ENCODE data around the gene EXOC4.

Gene EXOC4

DNA sequence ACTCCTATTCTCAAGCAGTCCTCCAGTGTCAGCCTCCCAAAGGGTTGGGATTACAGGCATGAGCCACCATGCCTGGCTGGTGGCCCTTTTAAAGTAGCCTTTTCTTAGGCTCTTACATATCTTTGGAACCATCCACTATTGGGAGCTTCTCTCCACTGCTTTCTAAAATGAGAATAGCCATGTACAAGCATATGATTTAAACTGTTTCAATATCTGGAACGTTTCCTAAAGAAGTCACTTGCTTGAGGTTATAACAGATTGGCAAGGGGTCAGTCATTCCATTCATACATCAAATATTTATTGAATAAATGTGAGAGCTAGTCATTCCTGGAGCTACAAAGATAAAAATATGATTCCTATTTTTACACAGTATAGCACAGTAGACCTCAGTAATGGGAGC is 776.9 kb downstream of the EXOC4 start:
- intact Hi-C loops (cut with DNase I): no loop called here
- no peak for DNase-seq

DNA sequence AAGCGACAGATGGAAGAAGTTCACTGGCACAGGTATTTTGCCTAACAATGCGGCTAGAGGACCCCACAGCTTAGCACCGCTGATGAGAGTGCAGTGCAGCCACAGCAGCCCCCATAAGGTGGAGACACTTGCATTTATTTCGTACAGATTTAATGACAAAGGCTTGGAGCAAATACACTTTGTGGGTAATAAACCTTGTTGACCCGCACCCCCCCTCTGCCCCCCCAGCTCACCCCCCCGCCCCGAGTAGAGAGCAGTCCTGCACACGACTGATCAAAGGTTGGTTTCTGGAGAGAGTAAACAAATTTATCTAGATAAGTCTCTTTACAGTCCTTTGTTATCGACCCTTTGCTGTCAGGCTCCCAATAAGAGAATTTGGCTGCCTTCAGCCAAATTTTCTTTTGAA is 777.6 kb downstream of the EXOC4 start:
- intact Hi-C loops (cut with DNase I): no loop called here
- DNase-seq: no peak

DNA sequence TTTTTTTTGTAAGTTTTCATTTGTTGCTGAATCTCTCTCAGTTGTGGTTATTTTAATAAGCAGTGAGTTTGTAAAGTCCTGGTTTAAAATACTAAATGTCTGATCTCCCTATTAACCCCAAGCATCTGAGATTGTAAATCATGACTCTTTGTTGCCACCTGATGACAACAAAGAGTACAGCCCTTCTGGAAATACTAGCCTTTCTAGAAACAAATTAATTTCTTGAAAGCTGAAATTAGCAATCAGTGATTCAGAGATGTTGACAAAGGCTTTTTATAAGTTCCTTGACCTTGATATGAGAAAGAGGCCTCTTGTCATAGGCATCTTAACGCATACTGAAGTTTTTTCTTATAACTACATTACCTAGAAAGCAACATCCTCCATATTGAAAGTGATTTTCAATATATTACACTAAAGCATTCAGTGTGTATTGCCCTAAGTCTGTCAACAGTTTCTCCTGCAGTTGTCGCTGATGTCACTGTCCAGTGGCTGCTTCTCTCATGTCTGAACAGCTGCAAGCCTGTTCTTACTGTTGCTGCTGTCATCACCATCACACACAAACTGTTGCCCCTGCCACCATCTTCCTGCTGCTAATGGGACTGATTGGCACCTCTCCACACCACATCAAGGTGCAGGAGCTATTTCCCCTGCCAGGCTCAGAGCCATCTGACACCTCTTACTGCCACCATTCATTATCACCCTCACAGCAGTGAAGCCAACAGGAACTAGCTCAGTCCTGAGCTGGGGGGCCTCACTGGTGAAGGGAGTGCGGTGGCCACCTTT is 779.1 kb downstream of the EXOC4 start:
- DNase-seq: no peak
- intact Hi-C loops (cut with DNase I): no loop called here

DNA sequence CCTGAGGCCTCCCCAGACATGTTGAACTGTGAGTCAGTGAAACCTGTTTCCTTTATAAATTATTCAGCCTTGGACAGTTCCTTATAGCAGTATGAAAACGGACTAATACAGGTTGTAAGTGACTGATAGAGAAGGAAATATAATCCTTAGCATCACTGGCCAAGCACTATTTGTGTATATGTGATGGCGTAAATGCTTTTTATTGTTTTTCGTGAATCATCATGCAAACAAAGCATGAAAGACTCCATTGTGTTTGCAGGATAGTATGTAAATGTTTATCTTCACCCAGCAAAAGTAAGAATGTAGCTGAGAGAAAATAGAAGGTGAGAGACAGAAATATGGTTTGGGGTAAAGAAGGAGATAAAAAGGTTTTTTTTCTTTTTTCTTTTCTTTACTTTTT is 781.8 kb downstream of the EXOC4 start:
- intact Hi-C loops (cut with DNase I): no loop called here
- no peak for DNase-seq

DNA sequence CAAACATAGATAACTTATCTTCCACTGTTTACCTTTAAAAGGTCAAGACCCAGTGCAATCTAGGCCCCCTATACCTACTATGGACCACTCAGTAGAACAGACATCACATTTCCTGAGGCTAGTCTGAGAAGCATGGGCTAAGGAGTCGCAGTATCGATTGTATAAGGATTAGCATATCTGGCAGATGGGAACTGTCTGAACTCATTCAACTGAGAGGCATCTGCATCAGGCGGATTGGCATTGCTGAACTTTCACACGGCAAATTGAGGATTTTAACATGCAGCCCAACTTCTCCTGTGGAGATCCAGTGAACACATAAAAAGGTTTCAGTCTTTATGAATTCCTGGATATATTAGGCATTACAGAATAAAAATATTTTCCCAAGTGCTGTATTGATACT is 785.1 kb downstream of the EXOC4 start:
- DNase-seq: no peak
- intact Hi-C loops (cut with DNase I): no loop called here

DNA sequence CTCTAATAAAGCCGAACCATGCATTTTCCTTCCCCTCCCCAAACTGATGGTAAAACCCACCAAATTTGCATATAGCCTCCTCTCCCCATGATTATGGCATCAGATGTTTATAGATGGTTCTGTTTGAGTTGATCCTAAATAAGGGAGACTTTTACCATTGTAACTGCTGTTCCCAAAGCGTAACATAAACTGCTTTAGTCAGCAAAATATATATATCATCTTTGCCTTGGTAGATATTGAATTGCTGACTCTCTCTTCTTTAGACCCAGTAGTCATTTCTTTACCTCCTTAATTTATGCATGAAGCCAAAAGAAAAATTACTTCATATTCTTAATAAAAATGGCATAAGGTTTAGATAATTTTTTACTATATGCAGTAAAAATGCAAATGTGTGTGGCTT is 788.1 kb downstream of the EXOC4 start:
- DNase-seq: no peak
- intact Hi-C loops (cut with DNase I): no loop called here

DNA sequence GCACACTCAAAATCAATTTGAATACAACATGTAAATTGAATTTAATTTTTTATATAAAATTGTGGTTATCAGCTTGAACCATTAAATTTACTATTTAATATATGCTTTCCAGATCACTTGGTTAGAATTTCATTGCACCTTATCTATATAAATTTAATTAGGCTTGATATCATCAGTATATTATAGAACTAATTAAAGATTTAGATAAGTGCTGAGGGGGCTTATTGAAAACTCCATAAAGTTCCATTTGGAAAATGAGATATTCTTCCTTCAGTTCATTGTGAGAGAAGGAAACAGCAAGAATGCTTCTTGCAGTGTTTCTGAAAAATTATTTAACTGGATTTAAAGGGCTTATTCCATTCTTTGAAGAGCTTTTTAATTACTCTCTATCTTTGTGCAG is 788.6 kb downstream of the EXOC4 start:
- DNase-seq: no peak
- intact Hi-C loops (cut with DNase I): no loop called here

DNA sequence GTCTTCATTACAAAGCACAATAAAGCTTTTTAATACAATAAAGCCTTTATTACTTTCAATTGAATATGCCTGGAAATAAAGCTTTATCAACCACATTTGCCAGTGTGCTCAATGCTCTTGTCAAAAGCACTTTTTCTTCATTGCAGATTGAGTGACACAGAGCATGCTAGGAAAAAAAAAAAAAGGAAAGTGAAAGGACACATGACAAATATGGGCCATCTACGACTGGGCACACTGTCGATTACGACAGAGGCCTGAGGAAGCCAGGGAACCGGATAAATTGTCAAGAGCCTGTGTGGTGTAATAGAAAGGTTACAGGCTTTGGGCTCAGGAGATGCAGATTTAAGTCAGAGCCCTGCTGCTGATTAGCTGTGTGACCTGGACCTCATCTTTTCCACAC is 789.4 kb downstream of the EXOC4 start:
- no peak for DNase-seq
- intact Hi-C loops (cut with DNase I): no loop called here

DNA sequence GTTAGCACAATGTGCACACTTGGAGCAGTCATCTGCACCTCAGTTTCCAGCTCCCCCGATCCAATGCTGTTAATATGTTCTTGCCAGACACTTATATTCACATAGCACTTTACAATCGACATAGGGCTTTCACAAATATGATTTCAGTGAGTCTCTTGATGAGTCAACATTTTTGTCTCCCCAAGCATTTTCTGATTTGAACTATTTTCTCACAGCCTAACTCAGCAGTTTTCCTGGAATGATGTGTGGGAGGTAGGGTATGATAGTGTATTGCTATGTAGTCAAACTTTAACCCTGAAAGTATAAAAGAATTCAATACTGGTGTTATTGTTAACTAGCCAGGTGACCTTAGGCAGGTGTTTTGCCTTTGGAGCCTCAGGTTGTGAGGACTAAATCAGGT is 791.8 kb downstream of the EXOC4 start:
- intact Hi-C loops (cut with DNase I): no loop called here

DNA sequence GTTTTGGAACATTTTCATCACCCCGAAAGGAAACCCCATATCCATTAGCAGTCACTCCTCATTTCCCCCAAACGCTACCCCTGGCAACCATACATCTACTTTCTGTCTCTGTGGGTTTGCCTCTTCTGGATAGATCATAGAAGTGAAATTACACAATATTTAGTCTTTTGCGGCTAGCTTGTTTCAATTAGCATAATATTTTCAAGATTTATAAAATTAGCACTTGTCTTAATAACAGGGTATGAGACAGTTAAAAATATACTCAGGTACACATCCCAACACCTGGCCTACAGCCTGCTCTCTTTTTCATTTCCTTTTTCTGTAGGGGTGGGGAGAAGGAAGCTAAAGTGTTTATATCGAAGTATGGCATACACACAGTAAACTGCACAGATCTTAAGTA is 792.8 kb downstream of the EXOC4 start:
- intact Hi-C loops (cut with DNase I): no loop called here

More for the DNA sequence above, 791.8 kb downstream of the EXOC4 start:
- no peak for DNase-seq

DNA sequence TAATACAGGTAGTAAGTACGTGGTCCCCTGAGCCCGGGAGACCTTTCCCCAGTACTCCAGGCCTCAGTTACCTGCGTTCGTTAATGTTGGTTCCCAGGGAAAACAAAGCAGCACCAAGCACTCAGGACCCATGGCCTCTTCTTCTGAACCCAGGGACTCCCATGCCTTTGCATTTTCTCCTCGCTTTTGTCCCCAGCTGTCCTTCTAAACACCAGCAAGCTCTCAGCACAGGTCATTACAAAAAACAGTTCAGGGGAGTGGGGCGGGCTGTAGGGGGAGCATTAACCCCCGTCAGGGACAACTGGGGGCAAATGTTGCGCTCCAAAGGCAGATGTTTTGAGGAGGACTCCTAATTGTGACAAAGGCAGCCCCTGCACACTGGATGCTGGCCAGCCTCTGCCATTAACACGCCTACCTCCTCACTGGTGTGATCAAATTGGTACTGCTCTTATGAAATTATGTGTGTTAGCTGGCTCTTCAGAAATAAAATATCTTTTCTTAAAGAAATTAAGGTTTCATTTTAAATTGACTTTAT is 793.8 kb downstream of the EXOC4 start:
- intact Hi-C loops (cut with DNase I): no loop called here

More for the DNA sequence above, 792.8 kb downstream of the EXOC4 start:
- no peak for DNase-seq

DNA sequence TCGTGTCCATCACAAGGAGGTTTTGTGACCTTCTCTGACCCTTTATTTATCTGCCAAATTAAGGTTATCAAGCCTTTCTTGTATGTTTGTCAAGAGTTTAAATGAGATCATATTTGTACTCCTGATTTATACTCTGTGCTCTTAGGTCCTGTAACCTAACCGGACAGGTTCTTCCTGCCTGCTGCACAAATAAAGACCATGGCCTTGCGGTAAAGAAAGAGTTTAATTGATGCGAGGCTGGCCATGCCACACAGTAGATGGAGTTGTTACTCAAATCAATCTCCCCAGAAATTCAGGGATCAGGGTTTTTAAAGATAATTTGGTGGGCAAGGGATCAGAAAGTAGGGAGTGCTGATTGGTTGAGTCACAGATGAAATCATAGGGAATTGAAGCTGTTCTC is 794.8 kb downstream of the EXOC4 start:
- intact Hi-C loops (cut with DNase I): no loop called here

More for the DNA sequence above, 793.8 kb downstream of the EXOC4 start:
- DNase-seq: no peak

DNA sequence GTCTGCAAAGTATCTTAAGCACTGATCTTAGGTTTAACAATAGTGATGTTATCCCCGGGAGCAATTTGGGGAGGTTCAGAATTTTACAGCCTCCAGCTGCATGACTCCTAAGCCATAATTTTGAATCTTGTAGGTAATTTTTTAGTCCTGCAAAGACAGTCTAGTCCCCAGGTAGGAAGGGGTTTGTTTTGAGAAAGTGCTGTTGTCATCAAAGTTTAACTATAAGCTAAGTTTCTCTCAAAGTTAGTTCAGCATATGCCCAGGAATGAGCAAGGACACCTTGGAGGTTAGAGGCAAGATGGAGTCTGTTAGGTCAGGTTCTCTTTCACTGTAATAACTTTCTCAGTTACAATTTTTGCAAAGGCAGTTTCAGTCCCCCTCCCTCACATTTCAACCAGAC is 795.3 kb downstream of the EXOC4 start:
- no peak for DNase-seq
- intact Hi-C loops (cut with DNase I): no loop called here

More for the DNA sequence above, 794.8 kb downstream of the EXOC4 start:
- no peak for DNase-seq

DNA sequence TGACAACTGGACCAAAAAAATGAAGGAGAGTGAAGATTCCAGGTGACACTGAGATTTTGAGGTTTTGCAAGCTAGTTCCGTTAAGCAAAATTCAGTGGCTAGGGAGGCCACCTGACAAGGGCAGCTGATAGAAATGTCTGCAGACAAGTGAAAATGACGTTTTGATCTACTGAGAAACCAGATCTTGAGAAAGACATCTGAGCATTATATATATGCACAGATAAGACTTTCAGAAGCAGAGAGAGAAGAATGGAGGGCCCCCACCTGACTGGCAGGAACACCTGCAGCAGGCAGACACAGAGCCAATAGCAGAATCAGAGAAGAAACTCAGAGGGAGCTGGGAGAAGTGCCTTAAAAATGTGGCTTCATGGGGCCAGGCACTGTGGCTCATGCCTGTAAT is 798.1 kb downstream of the EXOC4 start:
- no peak for DNase-seq

DNA sequence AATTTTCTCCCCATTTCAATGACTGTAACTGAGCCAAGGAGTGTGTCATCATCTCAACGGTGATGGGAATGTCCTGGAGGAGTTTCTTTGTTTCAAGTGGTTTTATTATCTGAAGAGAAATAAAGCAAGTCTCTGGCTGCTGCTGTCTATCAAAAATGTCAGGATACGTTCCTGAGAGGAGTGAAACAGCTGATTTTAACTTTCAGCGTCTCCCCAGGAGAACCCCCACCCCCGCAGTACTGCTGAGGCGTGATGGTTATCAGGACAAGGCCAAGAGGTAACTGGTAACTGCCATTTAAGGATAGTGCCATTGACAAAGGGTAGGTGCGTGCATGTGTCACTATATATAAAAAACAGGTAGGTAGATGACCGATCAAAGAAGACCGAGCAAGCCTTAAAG is 803.9 kb downstream of the EXOC4 start:
- DNase-seq: no peak
- intact Hi-C loops (cut with DNase I): no loop called here

More for the DNA sequence above, 798.1 kb downstream of the EXOC4 start:
- intact Hi-C loops (cut with DNase I): no loop called here

DNA sequence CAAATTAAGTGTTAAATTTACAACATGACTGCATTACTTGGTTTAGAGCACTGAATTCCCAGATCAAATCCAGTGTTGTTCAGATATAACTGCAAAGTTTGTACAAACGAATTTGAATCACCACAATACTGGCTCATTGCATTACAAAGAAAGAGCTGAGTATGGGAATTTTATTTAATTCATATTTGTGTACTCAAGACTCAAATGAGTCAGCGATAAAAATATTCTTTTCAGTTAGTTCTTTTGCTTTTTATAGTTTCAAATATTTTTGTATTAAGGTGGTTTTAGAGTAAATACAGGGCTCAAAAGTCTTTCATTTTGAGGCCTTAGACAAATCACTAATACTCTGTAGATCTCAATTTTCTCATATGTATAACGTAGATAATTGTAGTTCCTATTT is 805.6 kb downstream of the EXOC4 start:
- no peak for DNase-seq
- intact Hi-C loops (cut with DNase I): no loop called here

DNA sequence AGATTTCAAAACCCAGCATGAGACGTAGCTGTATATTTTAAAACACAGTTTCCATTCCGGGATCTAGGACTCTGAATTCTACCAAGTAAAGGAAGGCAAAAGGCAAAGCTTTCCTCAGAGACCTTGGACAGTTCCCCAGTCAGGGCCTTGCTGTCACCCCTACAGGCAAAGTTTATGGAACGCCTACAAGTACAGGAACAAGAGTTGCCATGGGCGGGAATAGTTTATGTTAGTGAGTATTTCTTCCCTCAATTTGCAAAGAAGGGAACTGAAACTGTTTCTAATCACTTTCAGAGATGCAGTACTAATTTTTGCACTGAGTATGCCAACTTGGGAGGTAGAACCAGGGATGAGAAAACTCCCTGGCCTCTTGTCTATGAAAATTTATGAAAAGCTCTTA is 806.1 kb downstream of the EXOC4 start:
- intact Hi-C loops (cut with DNase I): no loop called here
- DNase-seq: no peak

DNA sequence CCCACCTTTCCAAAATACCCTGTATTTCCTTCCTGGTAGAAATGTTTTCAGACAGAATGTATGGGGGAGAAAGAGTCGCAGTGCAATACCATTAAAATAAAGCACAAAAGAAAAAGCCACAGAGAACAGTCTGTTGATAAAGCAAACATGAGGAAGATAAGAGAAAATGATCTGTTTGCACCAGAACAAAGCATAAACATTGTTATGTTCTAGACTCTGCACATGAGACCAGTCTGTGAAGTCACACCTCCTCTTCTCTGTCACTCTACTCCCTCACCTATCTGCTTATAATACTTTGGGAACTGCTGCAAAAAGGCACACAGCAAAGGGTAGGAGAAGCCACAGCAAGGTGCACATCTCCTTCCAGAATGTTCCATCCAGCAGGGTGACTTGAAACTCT is 807.0 kb downstream of the EXOC4 start:
- intact Hi-C loops (cut with DNase I): no loop called here

DNA sequence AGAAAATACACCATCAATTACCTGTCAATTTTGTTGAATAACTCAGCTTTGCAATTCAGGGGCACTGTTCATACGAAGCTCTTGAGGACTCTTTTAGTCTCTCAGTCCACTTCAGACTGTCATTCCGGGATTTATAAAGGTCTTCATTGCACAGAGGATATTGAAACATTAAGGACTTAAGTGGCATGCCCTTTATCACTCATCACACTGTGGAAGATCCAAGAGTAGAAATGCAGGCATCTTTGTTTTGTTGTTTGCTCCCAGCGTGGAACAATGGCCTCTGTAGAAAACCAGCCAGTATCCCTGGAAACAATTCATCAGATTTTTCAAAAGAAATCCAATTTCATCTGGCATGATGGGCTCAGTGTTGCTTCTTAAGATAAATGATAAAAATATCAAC is 808.0 kb downstream of the EXOC4 start:
- no peak for DNase-seq
- intact Hi-C loops (cut with DNase I): no loop called here

More for the DNA sequence above, 807.0 kb downstream of the EXOC4 start:
- DNase-seq: no peak

DNA sequence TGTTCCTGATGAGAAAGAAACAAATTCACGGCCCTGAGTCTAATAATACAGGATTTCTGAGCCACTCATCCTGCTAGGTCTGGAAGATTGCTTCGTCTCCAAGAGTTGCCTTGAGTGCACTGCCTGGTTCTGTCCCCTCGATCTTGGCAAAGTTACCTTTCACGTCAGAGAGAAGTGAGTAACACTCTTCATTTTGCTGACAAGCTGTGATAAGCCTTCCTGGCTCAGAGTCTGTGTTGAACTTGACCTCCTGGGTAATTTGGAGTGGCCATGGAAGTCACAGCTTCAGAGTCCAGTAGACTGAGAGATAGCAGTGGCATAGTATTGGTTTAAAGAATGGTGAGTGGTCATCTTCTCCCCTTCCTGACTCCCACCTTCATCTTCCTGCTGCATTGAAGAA is 809.6 kb downstream of the EXOC4 start:
- intact Hi-C loops (cut with DNase I): no loop called here
- no peak for DNase-seq

DNA sequence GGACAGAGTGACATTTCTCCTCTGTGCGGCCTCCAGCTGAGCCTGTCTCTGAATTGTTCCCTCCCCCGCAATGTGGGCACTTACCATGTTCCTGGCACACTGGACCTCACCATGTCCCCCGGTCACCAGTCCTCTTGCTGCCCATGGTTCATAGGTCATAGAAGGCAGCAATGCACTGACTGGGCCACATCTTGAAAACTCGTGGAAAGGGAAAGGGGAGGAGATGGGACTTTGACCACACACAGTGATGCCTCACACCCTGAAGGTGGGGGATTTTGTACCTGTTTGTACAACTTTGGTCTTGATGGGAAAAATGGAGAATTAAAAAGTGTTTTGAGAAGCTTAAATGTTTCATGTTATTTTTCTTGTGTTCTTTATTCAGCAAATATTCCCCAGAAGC is 812.5 kb downstream of the EXOC4 start:
- intact Hi-C loops (cut with DNase I): no loop called here

DNA sequence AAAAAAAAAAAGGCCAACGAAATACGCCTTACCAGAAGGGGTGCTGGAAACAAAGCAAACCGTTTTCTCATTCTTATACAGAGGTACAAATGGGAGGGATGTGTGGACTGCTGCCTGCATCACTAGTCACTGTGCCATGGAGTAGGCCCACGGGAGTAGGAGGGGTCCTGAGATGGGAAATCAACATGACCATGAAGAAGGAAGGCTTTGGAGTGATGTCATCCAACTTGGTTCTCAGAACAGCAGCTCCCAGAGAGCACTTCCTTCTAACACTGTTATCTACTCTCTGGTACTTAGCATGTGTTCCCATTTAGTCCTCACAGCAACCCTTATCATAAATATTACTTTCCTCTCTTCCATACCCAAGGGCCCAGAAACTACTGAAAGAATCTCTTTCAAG is 814.3 kb downstream of the EXOC4 start:
- intact Hi-C loops (cut with DNase I): no loop called here
- no peak for DNase-seq

More for the DNA sequence above, 812.5 kb downstream of the EXOC4 start:
- DNase-seq: no peak

All from posterior cingulate gyrus (tissue), 11 donors.